Dedifferentiated amniotic fluid mesenchymal stem cell (primary cell): ENCODE data around the gene IRF4.

Experiments used
- DNase-seq: peaks from one replicate; pipeline ENCODE4 v3.0.0-alpha.2; 2016; ENCODE audit errors: extremely low spot score

IRF4 gene

GRCh38 chr6:443621-444159 lies 52.1 kb downstream of the IRF4 start:
- no peak for DNase-seq

- DNase-seq = no peak
Observed at GRCh38 chr6:444653-445275, 53.2 kb downstream of the IRF4 start.

GRCh38 chr6:445571-446417 lies 54.2 kb downstream of the IRF4 start:
- DNase-seq = no peak

GRCh38 chr6:446418-447366 lies 55.1 kb downstream of the IRF4 start:
- DNase-seq = no peak

GRCh38 chr6:447381-448165 lies 56.0 kb downstream of the IRF4 start:
- DNase-seq = no peak

- DNase-seq = no peak
Observed at GRCh38 chr6:448296-449056, 56.9 kb downstream of the IRF4 start.

GRCh38 chr6:449057-449430 lies 57.5 kb downstream of the IRF4 start:
- DNase-seq = no peak

- DNase-seq = no peak
Observed at GRCh38 chr6:449486-450419, 58.2 kb downstream of the IRF4 start.

- DNase-seq = no peak
Observed at GRCh38 chr6:451336-451735, 59.8 kb downstream of the IRF4 start.

GRCh38 chr6:451847-452246 lies 60.3 kb downstream of the IRF4 start:
- no peak for DNase-seq

- no peak for DNase-seq
Observed at GRCh38 chr6:452301-453067, 60.9 kb downstream of the IRF4 start.

GRCh38 chr6:453152-453551 lies 61.6 kb downstream of the IRF4 start:
- DNase-seq = no peak

- DNase-seq = no peak
Observed at GRCh38 chr6:454148-454991, 62.8 kb downstream of the IRF4 start.

GRCh38 chr6:455006-455585 lies 63.5 kb downstream of the IRF4 start:
- no peak for DNase-seq

- no peak for DNase-seq
Observed at GRCh38 chr6:455835-456234, 64.3 kb downstream of the IRF4 start.

GRCh38 chr6:456358-456867 lies 64.9 kb downstream of the IRF4 start:
- no peak for DNase-seq

- DNase-seq = no peak
Observed at GRCh38 chr6:456887-457286, 65.3 kb downstream of the IRF4 start.
